IPS DF 4.7 (cell line): ENCODE data around the gene RALGPS2.

Experiments used
- DNase-seq: peaks from one replicate; pipeline ENCODE4 v3.0.0-alpha.2; 2013; ENCODE audit warnings: low spot score; ENCODE audit errors: extremely low read depth

Gene RALGPS2

GRCh38 chr1:178916448-178917174, 191.6 kb downstream of the RALGPS2 start:
- no peak for DNase-seq

DNA sequence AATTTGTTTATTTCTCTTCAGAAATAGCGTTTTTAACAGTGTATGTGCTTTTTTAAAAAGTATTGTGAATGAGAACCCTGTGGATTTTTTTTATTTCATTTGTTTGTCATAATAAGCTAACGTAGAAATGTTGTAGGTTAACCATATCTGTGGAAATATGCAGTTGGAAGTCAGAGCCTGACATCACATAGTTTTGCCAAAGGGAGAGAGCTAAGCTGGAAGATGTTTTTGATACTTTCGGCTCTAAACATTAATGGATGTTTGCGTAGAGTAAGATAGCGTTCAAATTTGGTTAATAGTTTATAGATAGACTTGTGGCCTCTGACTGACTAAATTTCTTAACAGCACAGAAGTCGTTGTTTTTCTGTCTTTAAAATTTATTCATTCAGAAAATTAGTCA, 193.3 kb downstream of the RALGPS2 start:
- DNase-seq = no peak

- no peak for DNase-seq
These were observed 193.9 kb downstream of the RALGPS2 start for GRCh38 chr1:178918955-178919354.

- no peak for DNase-seq
These were observed 194.5 kb downstream of the RALGPS2 start for GRCh38 chr1:178919581-178919980.

- DNase-seq = no peak
These were observed 196.5 kb downstream of the RALGPS2 start for GRCh38 chr1:178921499-178921898.

GRCh38 chr1:178923512-178923911, 198.5 kb downstream of the RALGPS2 start:
- DNase-seq = no peak

DNA sequence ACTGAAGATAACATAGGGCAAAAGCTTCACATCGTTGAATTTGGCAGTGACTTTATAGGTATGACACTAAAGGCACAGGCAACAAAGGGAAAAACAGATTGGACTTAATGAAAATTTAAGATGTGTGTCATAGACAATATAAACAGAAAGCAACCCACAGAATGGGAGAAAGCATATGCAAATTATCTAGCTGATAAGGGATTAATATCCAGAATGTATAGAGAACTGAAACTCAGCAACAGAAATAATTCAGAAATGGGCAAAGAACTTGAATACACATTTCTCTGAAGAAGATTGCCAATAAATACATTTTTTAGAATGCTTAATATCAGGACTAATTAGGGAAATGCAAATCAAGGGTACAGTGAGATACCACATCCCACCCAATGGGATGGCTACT, 201.0 kb downstream of the RALGPS2 start:
- no peak for DNase-seq

GRCh38 chr1:178927003-178927402, 202.0 kb downstream of the RALGPS2 start:
- DNase-seq = no peak

GRCh38 chr1:178928041-178928440, 203.0 kb downstream of the RALGPS2 start:
- no peak for DNase-seq

DNA sequence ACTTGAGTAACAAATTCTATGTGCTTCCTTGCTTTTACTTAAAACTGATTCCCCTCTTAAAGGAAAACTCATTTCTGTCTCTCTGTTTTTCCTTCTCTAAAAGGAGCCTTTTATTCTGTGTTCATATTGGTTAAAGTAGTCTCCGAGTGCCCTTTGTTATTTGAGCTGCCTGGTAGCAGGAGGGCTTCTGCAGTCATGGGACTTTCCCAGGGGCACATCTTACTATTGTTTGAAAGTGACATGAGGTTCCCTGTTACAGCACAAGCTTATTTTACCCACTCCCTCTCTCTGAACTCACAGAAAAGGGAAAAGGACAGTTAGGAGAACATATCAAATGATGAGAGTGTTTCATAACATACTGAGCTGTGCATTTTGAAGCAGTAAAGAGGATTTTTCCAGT, 203.9 kb downstream of the RALGPS2 start:
- no peak for DNase-seq

DNA sequence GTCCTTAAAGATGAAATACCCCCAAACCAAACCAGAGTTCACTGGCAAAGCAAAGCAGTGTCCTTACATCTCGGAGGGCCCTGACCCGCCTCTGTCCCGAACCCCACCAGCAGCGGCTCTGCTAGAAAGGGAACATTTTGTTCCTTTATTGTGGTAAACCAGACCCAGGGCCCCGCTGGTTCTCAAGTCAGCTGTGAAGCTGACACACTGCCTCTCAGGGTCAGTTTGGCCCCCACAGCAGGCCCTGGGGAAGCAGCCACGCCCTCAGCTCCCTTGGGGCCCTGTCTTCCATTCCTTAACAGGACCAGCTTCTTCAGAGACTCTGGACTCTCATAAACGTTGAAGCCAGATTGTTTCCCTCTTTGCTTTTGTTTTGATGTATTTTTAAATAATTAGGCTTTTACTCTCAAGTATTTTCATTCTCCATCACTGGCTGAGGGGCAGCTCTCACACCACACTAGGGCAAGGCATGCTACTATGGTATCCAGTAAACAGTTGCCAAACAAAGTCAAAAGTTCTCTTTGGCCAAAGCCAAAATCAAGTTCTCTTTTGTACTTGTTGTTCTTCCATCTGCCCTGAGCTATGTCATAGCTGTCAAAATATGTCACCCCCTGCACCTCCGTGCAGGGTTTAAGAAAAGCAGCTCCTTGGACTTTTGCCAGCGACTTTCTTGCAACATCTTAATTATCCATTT, 207.0 kb downstream of the RALGPS2 start:
- no peak for DNase-seq

GRCh38 chr1:178932552-178932906, 207.5 kb downstream of the RALGPS2 start:
- no peak for DNase-seq

- DNase-seq = no peak
These were observed 208.1 kb downstream of the RALGPS2 start for GRCh38 chr1:178933105-178933561.

- no peak for DNase-seq
These were observed 208.9 kb downstream of the RALGPS2 start for GRCh38 chr1:178933709-178934490.

DNA sequence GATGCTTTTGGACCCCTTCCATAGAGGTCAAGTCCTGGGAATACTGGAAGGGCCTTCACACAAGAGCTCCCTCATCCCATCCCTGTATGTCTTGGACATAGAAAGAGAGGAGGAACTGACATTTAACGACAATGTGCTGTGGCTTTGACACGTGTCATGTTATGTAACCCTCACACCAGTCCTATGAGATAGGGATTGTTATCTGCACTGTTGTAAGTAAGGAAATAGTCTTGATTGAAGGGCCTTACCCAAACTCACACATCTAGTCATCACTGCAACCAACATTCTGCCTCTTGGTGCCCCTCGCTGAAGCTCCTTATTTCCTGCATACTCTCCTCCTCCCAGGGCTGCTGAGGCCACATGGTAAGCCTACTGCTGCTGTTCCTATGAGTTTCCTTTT, 209.5 kb downstream of the RALGPS2 start:
- DNase-seq = no peak

DNA sequence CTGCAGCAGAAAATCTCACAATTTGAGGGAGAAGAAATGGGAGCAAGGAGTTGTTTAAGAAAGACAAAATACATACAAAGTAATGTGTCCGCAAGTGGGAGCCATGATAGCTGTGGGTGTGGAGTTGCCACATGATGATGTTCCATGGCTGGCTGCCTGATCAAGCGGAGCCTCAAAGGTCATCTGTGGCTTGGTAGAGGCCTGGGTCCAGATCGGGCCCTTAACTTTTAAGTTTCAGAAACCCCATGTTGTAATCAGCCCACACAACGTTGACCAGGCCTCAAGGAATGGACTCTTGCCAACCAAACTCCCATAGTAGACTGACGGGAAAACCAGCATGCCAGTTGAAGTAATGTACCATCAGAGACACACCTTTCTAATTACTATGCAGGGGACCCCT, 210.6 kb downstream of the RALGPS2 start:
- DNase-seq = no peak

DNA sequence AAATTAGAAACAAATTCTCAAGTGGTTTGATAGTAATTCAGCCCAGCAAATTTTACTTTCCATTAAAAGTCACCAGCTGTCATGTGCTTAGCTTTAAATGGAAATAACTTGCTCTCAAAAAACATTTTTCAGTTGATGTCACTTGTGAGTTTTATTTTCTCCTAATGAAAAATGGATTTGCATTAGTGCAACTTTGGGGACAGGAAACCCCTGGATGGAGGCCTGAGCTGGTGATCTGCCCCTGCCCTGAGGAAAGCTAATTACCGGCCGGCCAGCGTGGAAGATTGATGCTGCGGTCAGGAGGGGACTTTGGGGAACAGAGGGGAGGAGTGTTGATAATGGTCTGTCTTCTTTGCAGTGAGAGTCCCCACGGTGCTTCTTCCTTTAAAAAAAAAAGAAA, 212.7 kb downstream of the RALGPS2 start:
- no peak for DNase-seq

- no peak for DNase-seq
These were observed 213.3 kb downstream of the RALGPS2 start for GRCh38 chr1:178938101-178938958.

- no peak for DNase-seq
These were observed 213.9 kb downstream of the RALGPS2 start for GRCh38 chr1:178938959-178939317.

- no peak for DNase-seq
These were observed 214.5 kb downstream of the RALGPS2 start for GRCh38 chr1:178939338-178940067.
